Measurements from ENCODE around the gene HIP1. TPM values are rescaled to one million over a fixed set of nuclear protein-coding genes. Genes with fewer than 3 reads are reported as not detected.

HIP1 gene
- polyA plus RNA-seq, 2 of the 4 experiments (the other 2 are of a cell fraction) = 17.3 to 33.4 TPM

DNA sequence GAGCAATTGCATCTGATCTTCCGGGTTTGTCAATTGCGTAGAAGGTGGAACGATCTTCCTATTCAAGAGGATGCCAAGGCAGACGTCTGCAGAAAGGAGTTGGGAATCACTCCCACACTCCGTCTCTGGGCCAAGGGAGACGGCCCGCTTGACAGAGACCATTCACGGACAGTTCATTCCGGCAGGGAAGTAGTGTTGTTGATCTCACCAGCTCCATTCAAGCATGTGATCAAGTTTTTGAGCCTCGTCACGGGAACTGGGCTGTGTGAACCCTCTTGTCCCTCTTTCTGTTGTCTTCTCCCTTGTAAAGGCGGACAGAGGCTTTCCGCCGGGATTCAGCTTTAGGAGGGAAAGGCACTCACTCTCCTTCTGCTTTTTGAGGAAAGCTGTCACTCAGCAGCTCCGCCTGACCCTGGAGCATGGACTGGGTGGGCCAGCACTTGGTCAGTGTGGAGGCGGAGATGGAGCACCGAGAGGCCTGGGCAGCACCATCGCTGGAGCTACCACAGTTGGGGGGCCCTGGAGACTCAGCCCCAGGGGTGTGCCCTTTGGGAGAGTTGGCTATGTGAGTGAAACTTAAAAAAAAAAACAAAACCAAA is 201.7 kb downstream of the HIP1 start:
- ChIA-PET POLR2A (no interaction called here), CTCF (interaction anchor here (2.6 kb wide), 1 partner anchor 225 kb away, joined by 7 read pairs; no protein-coding TSS in a partner anchor)
- WGBS (ENCODE audit: missing lambda C conversion rate) = 89% methylated on average over 18 of the region's 18 CpGs
- no peak for FAIRE-seq
- no peak for TF ChIP-seq PHF8 (IDR thresholded peaks at IDR 0.05; ENCODE audit: borderline replicate concordance, low read depth)
- no peak for TF ChIP-seq MYC (IDR thresholded peaks at IDR 0.05; ENCODE audit: borderline replicate concordance, low read length)
- TF ChIP-seq ZC3H11A (IDR thresholded peaks at IDR 0.05) = no peak
- no peak for TF ChIP-seq CEBPB (IDR thresholded peaks at IDR 0.05)
- no peak for TF ChIP-seq CHD4 (IDR thresholded peaks at IDR 0.05; ENCODE audit: borderline replicate concordance)
- TF ChIP-seq POLR2AphosphoS2 (conservative IDR thresholded peaks at IDR 0.05; ENCODE audit: low read length) = no peak
- no peak for TF ChIP-seq NFE2L2 (conservative IDR thresholded peaks at IDR 0.05; ENCODE audit: low read length)
- TF ChIP-seq MAZ (IDR thresholded peaks at IDR 0.05; ENCODE audit: borderline replicate concordance, low read depth, low read length) = no peak
- no peak for TF ChIP-seq ELK1 (IDR thresholded peaks at IDR 0.05; ENCODE audit: low read depth, low read length)
- no peak for TF ChIP-seq HES2 (IDR thresholded peaks at IDR 0.05)
- no peak for TF ChIP-seq RARB (CRISPR knock-in tag; IDR thresholded peaks at IDR 0.05)
- TF ChIP-seq, protein P1, sequence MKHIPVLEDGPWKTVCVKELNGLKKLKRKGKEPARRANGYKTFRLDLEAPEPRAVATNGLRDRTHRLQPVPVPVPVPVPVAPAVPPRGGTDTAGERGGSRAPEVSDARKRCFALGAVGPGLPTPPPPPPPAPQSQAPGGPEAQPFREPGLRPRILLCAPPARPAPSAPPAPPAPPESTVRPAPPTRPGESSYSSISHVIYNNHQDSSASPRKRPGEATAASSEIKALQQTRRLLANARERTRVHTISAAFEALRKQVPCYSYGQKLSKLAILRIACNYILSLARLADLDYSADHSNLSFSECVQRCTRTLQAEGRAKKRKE (CRISPR knock-in tag; IDR thresholded peaks at IDR 0.05; ENCODE audit: low read depth) = no peak
- Histone ChIP-seq H3K27ac (no peak overlapping the region), H3K4me3 (no peak overlapping the region), H3K4me2 (no peak overlapping the region), H3K4me1 (no peaks in the 10 kb centered on the region), H3K9me3 (no peaks in the 10 kb centered on the region)
- no peak for ATAC-seq
- no peak for DNase-seq (ENCODE audit: low read depth in 1 of 2, low spot score in 1 of 2)

- Histone ChIP-seq H3K9me3 (no peaks in the 10 kb centered on the region), H3K4me3 (no peak overlapping the region), H3K4me1 (peaks cover under 1% of the 10 kb centered on the region; the same call in 1 of the 3 replicates), H3K4me2 (no peak overlapping the region), H3K27ac (no peak overlapping the region)
- ChIA-PET POLR2A (no interaction called here), CTCF (interaction anchor here (2.6 kb wide), 1 partner anchor 226 kb away, joined by 7 read pairs; no protein-coding TSS in a partner anchor)
- FAIRE-seq (no peak), ATAC-seq (no peak), DNase-seq (ENCODE audit: low read depth in 1 of 2, low spot score in 1 of 2) (no peak)
- 95% methylated on average over 4 of the region's 4 CpGs for WGBS (ENCODE audit: missing lambda C conversion rate)
- TF ChIP-seq PBX3 (IDR thresholded peaks at IDR 0.05) = no peak
- no peak for TF ChIP-seq KDM5A (IDR thresholded peaks at IDR 0.05)
- no peak for TF ChIP-seq GATA3 (IDR thresholded peaks at IDR 0.05; ENCODE audit: borderline replicate concordance)
- no peak for TF ChIP-seq BHLHE40 (IDR thresholded peaks at IDR 0.05; ENCODE audit: low read depth, low read length)
- no peak for TF ChIP-seq JUN (IDR thresholded peaks at IDR 0.05)
- no peak for TF ChIP-seq CBX2 (IDR thresholded peaks at IDR 0.05; ENCODE audit: borderline replicate concordance, low read depth)
- no peak for TF ChIP-seq CHD2 (IDR thresholded peaks at IDR 0.05; ENCODE audit: low read length, partially characterized antibody)
- no peak for TF ChIP-seq FOSL2 (IDR thresholded peaks at IDR 0.05)
- no peak for TF ChIP-seq FOSL2 (CRISPR knock-in tag; IDR thresholded peaks at IDR 0.05)
- no peak for TF ChIP-seq EHMT2 (IDR thresholded peaks at IDR 0.05; ENCODE audit: low read depth)
- TF ChIP-seq TP53 (CRISPR knock-in tag; IDR thresholded peaks at IDR 0.05) = no peak
- no peak for TF ChIP-seq RAD21 (conservative IDR thresholded peaks at IDR 0.05 in 1 of 2, IDR thresholded peaks at IDR 0.05 in 1 of 2)
- TF ChIP-seq RFX5 (IDR thresholded peaks at IDR 0.05) = no peak
- TF ChIP-seq EHF (CRISPR knock-in tag; IDR thresholded peaks at IDR 0.05) = no peak
- no peak for TF ChIP-seq SMC3 (IDR thresholded peaks at IDR 0.05)
- TF ChIP-seq PHF8 (IDR thresholded peaks at IDR 0.05; ENCODE audit: borderline replicate concordance, low read depth) = no peak
- no peak for TF ChIP-seq SREBF2 (IDR thresholded peaks at IDR 0.05)
These were observed 202.2 kb downstream of the HIP1 start for GRCh38 chr7:75536491-75536890.
